ENCODE data around the gene CABP5.

The CABP5 gene

GRCh38 chr19:47996230-47996727, 47.6 kb downstream of the CABP5 start:
- Mint-ChIP-seq H3K27me3 (peaks cover 7% of the 10 kb centered on the region), H3K9me3 (no peaks in the 10 kb centered on the region), H3K36me3 (no peaks in the 10 kb centered on the region), H3K4me1 (no peaks in the 10 kb centered on the region), H3K27ac (no peak overlapping the region), H3K4me3 (no peak overlapping the region)

DNA sequence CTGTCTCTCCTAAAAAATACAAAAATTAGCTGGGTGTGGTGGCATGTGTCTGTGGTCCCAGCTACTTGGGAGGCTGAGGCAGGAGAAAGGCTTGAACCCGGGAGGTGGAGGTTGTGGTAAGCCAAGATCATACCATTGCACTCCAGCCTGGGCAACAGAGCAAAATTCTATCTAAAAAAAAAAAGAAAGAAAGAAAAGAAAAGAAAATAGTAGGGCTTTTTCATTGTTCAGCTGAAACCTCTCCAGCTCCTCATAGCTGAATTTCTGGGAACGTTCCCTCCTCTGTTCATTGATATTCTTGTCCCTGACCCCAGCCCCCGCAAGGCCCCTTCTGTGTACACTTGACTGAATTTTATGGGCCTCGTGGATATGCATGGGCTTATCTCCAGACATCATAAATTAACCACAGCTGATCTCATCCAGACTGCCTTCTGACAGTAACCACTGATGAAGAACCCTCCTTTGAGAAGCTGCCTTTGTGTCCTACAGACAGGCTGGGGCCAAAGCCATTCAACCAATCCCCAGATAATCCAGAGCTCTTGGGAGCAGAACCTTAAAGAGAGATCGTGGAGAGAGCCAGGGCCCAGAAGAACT, 49.6 kb downstream of the CABP5 start, which contains the start of gene ELSPBP1:
TSS of gene ELSPBP1 (plus strand) at position 424 of the 594 bp plus-strand sequence. CDS start 14,036 bp downstream, outside the sequence.
- H3K9me3 Mint-ChIP-seq = no peaks in the 10 kb centered on the region
- no peak within 1 kb of the TSS for H3K4me3 Mint-ChIP-seq
- H3K36me3 Mint-ChIP-seq = no peaks in the 10 kb centered on the region
- H3K27ac Mint-ChIP-seq = peak within 1 kb of the TSS; percentile 11
- H3K27me3 Mint-ChIP-seq = peaks cover 13% of the 10 kb centered on the region
- no peaks in the 10 kb centered on the region for H3K4me1 Mint-ChIP-seq

- Mint-ChIP-seq H3K4me3 (no peak within 1 kb of the TSS), H3K9me3 (no peaks in the 10 kb centered on the region), H3K4me1 (no peaks in the 10 kb centered on the region), H3K27ac (no peak within 1 kb of the TSS), H3K36me3 (no peaks in the 10 kb centered on the region), H3K27me3 (peaks cover 13% of the 10 kb centered on the region)
Measured at GRCh38 chr19:47992070-47992469, 51.8 kb downstream of the CABP5 start, which contains the start of gene BSPH1. Gene BSPH1 (minus strand): TSS chr19:47992170. CDS start chr19:47992081, 89 bp downstream.

DNA sequence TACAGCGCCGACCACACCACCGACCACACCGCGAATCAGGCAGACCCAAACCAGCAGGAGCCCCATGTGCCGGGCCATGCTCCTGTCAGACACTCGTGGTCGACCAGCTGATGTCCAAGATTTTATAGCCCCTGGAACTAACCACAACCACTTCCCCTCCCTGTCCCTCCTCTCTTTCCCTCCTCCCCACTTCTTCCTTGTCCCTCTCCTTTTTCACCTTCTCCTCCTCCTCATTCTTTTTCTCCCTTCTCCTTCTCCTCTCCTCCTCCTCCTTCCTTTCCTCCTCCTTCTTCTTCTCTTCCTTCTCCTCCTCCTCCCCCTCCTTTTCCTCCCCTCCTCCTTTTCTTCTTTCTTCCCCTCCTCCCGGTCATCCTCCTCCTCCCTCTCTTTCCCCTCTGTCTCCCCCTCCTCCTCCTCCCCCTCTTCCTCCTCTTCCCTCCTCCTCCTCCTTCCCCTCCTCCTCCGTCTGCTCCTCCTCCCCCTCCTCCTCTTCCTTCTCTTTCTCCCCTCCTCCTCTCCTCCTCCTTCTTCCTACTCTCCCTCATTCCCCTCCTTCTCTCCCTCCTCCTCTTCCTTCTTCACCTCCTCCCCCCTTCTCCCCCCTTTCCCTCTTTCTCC, 52.6 kb downstream of the CABP5 start:
- peaks cover 13% of the 10 kb centered on the region for H3K27me3 Mint-ChIP-seq
- H3K36me3 Mint-ChIP-seq = no peaks in the 10 kb centered on the region
- H3K4me1 Mint-ChIP-seq = no peaks in the 10 kb centered on the region
- no peak overlapping the region for H3K4me3 Mint-ChIP-seq
- no peak overlapping the region for H3K27ac Mint-ChIP-seq
- no peaks in the 10 kb centered on the region for H3K9me3 Mint-ChIP-seq
